ENCODE data around the gene RET.
"Not testable (repeated sequence)": the region's sequence is repeated elsewhere in the genome, so short reads cannot be mapped to it uniquely, and the experiment has no call there.

The RET gene

DNA sequence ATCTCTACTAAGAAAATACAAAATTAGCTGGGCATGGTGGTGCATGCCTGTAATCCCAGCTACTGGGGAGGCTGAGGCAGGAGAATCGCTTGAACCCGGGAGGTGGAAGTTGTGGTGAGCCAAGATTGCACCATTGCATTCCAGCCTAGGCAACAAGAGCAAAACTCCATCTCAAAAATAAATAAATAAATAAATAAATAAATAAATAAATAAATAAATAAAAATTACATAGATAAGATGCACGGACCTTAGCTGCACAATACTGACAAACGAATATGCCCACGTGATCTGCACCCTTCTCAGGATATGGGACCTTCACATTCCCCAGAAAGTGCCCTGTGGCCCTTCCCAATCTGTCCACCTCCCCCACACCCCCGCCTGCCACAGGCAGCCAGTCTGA lies 22.5 kb downstream of the RET start:
- H3K9me3 ChIP-seq (ENCODE audit: control insufficient read depth, insufficient read depth, low read depth, low read length); H3K27ac ChIP-seq (ENCODE audit: extremely low read depth, low read depth, low read length); H3K4me3 ChIP-seq (ENCODE audit: low read depth, low read length); POLR2A ChIA-PET; CTCF ChIA-PET; H3K36me3 ChIP-seq (ENCODE audit: control insufficient read depth in 2 of 2, insufficient read depth in 1 of 2, low read length in 2 of 2); H3K4me1 ChIP-seq (ENCODE audit: control insufficient read depth, insufficient read depth, low read length): not testable (repeated sequence)
- TF ChIP-seq ZNF560 (tag by site-specific recombination; IDR thresholded peaks at IDR 0.05; ENCODE audit: borderline replicate concordance) (peak; percentile 36; the same call in 1 of the 2 replicates), ZNF394 (tag by site-specific recombination; IDR thresholded peaks at IDR 0.05; ENCODE audit: borderline replicate concordance) (peak; percentile 91), ZNF433 (tag by site-specific recombination; IDR thresholded peaks at IDR 0.05; ENCODE audit: low read depth) (peak; percentile 53; the same call in 1 of the 2 replicates), ZXDB (tag by site-specific recombination; IDR thresholded peaks at IDR 0.05) (0 out of 2 replicates have a peak, but pooled peaks have one; percentile 38), ZNF501 (tag by site-specific recombination; IDR thresholded peaks at IDR 0.05) (peak; percentile 26; the same call in 1 of the 2 replicates), ZNF555 (tag by site-specific recombination; conservative IDR thresholded peaks at IDR 0.05) (peak; percentile 58), ZNF629 (tag by site-specific recombination; IDR thresholded peaks at IDR 0.05) (peak; percentile 35; the same call in 1 of the 2 replicates), ZNF140 (tag by site-specific recombination; IDR thresholded peaks at IDR 0.05) (peak; percentile 64; the same call in 1 of the 2 replicates), ZNF266 (tag by site-specific recombination; IDR thresholded peaks at IDR 0.05; ENCODE audit: low read depth) (peak; percentile 62; the same call in 1 of the 2 replicates), ZNF623 (tag by site-specific recombination; IDR thresholded peaks at IDR 0.05) (peak; percentile 67), ZNF341 (tag by site-specific recombination; IDR thresholded peaks at IDR 0.05; ENCODE audit: low read depth) (0 out of 2 replicates have a peak, but pooled peaks have one; percentile 25), ZNF791 (tag by site-specific recombination; IDR thresholded peaks at IDR 0.05) (peak; percentile 57; the same call in 1 of the 2 replicates), ZBTB8A (tag by site-specific recombination; IDR thresholded peaks at IDR 0.05) (peak; percentile 62), ZNF292 (tag by site-specific recombination; IDR thresholded peaks at IDR 0.05; ENCODE audit: borderline replicate concordance, low read depth) (0 out of 2 replicates have a peak, but pooled peaks have one; percentile 24), ZNF558 (tag by site-specific recombination; IDR thresholded peaks at IDR 0.05) (peak; percentile 59; the same call in 1 of the 2 replicates), ZNF654 (tag by site-specific recombination; IDR thresholded peaks at IDR 0.05; ENCODE audit: low read depth) (peak; percentile 37), ZNF664 (tag by site-specific recombination; IDR thresholded peaks at IDR 0.05) (peak; percentile 59; the same call in 1 of the 2 replicates), ZNF202 (tag by site-specific recombination; IDR thresholded peaks at IDR 0.05; ENCODE audit: borderline replicate concordance) (peak; percentile 64; the same call in 1 of the 2 replicates), ZNF426 (tag by site-specific recombination; IDR thresholded peaks at IDR 0.05) (peak; percentile 72)
- TF ChIP-seq, protein P1, sequence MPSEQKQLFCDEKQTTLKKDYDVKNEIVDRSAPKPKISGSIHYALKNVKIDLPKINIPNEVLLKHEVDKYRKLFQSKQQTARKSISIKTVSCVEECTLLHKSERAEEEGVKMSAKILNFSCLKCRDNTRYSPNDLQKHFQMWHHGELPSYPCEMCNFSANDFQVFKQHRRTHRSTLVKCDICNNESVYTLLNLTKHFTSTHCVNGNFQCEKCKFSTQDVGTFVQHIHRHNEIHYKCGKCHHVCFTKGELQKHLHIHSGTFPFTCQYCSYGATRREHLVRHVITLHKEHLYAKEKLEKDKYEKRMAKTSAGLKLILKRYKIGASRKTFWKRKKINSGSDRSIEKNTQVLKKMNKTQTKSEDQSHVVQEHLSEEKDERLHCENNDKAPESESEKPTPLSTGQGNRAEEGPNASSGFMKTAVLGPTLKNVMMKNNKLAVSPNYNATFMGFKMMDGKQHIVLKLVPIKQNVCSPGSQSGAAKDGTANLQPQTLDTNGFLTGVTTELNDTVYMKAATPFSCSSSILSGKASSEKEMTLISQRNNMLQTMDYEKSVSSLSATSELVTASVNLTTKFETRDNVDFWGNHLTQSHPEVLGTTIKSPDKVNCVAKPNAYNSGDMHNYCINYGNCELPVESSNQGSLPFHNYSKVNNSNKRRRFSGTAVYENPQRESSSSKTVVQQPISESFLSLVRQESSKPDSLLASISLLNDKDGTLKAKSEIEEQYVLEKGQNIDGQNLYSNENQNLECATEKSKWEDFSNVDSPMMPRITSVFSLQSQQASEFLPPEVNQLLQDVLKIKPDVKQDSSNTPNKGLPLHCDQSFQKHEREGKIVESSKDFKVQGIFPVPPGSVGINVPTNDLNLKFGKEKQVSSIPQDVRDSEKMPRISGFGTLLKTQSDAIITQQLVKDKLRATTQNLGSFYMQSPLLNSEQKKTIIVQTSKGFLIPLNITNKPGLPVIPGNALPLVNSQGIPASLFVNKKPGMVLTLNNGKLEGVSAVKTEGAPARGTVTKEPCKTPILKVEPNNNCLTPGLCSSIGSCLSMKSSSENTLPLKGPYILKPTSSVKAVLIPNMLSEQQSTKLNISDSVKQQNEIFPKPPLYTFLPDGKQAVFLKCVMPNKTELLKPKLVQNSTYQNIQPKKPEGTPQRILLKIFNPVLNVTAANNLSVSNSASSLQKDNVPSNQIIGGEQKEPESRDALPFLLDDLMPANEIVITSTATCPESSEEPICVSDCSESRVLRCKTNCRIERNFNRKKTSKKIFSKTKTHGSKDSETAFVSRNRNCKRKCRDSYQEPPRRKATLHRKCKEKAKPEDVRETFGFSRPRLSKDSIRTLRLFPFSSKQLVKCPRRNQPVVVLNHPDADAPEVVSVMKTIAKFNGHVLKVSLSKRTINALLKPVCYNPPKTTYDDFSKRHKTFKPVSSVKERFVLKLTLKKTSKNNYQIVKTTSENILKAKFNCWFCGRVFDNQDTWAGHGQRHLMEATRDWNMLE (tag by site-specific recombination; conservative IDR thresholded peaks at IDR 0.05; ENCODE audit: low read depth): peak; percentile 83
- TF ChIP-seq, protein P2, sequence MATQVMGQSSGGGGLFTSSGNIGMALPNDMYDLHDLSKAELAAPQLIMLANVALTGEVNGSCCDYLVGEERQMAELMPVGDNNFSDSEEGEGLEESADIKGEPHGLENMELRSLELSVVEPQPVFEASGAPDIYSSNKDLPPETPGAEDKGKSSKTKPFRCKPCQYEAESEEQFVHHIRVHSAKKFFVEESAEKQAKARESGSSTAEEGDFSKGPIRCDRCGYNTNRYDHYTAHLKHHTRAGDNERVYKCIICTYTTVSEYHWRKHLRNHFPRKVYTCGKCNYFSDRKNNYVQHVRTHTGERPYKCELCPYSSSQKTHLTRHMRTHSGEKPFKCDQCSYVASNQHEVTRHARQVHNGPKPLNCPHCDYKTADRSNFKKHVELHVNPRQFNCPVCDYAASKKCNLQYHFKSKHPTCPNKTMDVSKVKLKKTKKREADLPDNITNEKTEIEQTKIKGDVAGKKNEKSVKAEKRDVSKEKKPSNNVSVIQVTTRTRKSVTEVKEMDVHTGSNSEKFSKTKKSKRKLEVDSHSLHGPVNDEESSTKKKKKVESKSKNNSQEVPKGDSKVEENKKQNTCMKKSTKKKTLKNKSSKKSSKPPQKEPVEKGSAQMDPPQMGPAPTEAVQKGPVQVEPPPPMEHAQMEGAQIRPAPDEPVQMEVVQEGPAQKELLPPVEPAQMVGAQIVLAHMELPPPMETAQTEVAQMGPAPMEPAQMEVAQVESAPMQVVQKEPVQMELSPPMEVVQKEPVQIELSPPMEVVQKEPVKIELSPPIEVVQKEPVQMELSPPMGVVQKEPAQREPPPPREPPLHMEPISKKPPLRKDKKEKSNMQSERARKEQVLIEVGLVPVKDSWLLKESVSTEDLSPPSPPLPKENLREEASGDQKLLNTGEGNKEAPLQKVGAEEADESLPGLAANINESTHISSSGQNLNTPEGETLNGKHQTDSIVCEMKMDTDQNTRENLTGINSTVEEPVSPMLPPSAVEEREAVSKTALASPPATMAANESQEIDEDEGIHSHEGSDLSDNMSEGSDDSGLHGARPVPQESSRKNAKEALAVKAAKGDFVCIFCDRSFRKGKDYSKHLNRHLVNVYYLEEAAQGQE (tag by site-specific recombination; IDR thresholded peaks at IDR 0.05): peak; percentile 46; the same call in 1 of the 2 replicates
- TF ChIP-seq, protein P3, sequence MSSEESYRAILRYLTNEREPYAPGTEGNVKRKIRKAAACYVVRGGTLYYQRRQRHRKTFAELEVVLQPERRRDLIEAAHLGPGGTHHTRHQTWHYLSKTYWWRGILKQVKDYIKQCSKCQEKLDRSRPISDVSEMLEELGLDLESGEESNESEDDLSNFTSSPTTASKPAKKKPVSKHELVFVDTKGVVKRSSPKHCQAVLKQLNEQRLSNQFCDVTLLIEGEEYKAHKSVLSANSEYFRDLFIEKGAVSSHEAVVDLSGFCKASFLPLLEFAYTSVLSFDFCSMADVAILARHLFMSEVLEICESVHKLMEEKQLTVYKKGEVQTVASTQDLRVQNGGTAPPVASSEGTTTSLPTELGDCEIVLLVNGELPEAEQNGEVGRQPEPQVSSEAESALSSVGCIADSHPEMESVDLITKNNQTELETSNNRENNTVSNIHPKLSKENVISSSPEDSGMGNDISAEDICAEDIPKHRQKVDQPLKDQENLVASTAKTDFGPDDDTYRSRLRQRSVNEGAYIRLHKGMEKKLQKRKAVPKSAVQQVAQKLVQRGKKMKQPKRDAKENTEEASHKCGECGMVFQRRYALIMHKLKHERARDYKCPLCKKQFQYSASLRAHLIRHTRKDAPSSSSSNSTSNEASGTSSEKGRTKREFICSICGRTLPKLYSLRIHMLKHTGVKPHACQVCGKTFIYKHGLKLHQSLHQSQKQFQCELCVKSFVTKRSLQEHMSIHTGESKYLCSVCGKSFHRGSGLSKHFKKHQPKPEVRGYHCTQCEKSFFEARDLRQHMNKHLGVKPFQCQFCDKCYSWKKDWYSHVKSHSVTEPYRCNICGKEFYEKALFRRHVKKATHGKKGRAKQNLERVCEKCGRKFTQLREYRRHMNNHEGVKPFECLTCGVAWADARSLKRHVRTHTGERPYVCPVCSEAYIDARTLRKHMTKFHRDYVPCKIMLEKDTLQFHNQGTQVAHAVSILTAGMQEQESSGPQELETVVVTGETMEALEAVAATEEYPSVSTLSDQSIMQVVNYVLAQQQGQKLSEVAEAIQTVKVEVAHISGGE (tag by site-specific recombination; conservative IDR thresholded peaks at IDR 0.05; ENCODE audit: low read depth): peak; percentile 67

Data from HEK293 (cell line).